T-helper 2 cell (primary cell): ENCODE measurements around the gene RABL3.
A peak's percentile ranks its signal among the peaks of the same experiment; 100 is the strongest.

Experiments used
- DNase-seq, 5 experiments: peaks; one replicate each; pipeline versions ENCODE4 v3.0.0 to v3.0.0-alpha.2; 2012 to 2022

RABL3 gene

GRCh38 chr3:120743556-120744195, 1.4 kb upstream of the RABL3 start:
- no peak for DNase-seq

- peak in 3 of 5 experiments; percentile 3 to 45 (median 13) for DNase-seq
Measured at GRCh38 chr3:120742849-120743365, 591 bp upstream of the RABL3 start.

GRCh38 chr3:120741837-120742197, 499 bp downstream of the RABL3 start:
- no peak for DNase-seq

- DNase-seq: no peak
Measured at GRCh38 chr3:120741320-120741719, 996 bp downstream of the RABL3 start.

GRCh38 chr3:120738006-120738405, 4.3 kb downstream of the RABL3 start:
- peak in 1 of 5 experiments; percentile 71 for DNase-seq

- DNase-seq: no peak
Measured at GRCh38 chr3:120730576-120731542, 11.5 kb downstream of the RABL3 start.

- DNase-seq: no peak
Measured at GRCh38 chr3:120726791-120727190, 15.5 kb downstream of the RABL3 start.

- peak; percentile 5 to 76 (median 68) for DNase-seq
Measured at GRCh38 chr3:120719167-120719834, 23.0 kb downstream of the RABL3 start.

- no peak for DNase-seq
Measured at GRCh38 chr3:120713262-120713661, 29.1 kb downstream of the RABL3 start.

GRCh38 chr3:120710369-120710768, 31.9 kb downstream of the RABL3 start:
- no peak for DNase-seq

- no peak for DNase-seq
Measured at GRCh38 chr3:120708408-120708807, 33.9 kb downstream of the RABL3 start.

GRCh38 chr3:120706950-120707349, 35.4 kb downstream of the RABL3 start:
- DNase-seq: no peak

GRCh38 chr3:120705884-120706582, 36.3 kb downstream of the RABL3 start:
- no peak for DNase-seq

- DNase-seq: no peak
Measured at GRCh38 chr3:120699333-120699732, 43.0 kb downstream of the RABL3 start.

- no peak for DNase-seq
Measured at GRCh38 chr3:120693439-120694171, 48.7 kb downstream of the RABL3 start.

- no peak for DNase-seq
Measured at GRCh38 chr3:120689395-120689794, 52.9 kb downstream of the RABL3 start.

GRCh38 chr3:120688121-120688520, 54.2 kb downstream of the RABL3 start:
- no peak for DNase-seq

GRCh38 chr3:120685411-120685810, 56.9 kb downstream of the RABL3 start:
- DNase-seq: no peak

- DNase-seq: no peak
Measured at GRCh38 chr3:120684896-120685295, 57.4 kb downstream of the RABL3 start.

- DNase-seq: no peak
Measured at GRCh38 chr3:120683671-120684301, 58.5 kb downstream of the RABL3 start.

GRCh38 chr3:120683213-120683612, 59.1 kb downstream of the RABL3 start:
- no peak for DNase-seq
